Uterus (tissue), 2 donors: ENCODE data around the gene GAD1.

Experiments
- CTCF ChIP-seq, 4 experiments: fragments of 200-600 bp in 2 of 4; fragments of 450-650 bp in 2 of 4; sonication (generic) in 2 of 4; IDR thresholded peaks; one replicate each; pipeline ENCODE4 v1.5.1; 2016 to 2019; ENCODE audit warnings: antibody characterized with exemption in 4 of 4, mild to moderate bottlenecking in 2 of 4, moderate library complexity in 1 of 4
- POLR2A ChIP-seq, 2 donors: fragments of 450-650 bp; IDR thresholded peaks; one replicate each; pipeline ENCODE4 v1.6.1; 2016; ENCODE audit warnings: antibody characterized with exemption in 2 of 2, mild to moderate bottlenecking in 1 of 2, moderate library complexity in 1 of 2

- TF ChIP-seq POLR2A (IDR thresholded peaks at IDR 0.05) (no peak), CTCF (IDR thresholded peaks at IDR 0.05) (no peak)
Measured at GRCh38 chr2:170774074-170774473, 42.6 kb upstream of the GAD1 start.
